Spinal cord (tissue), 10 donors: ENCODE measurements around the gene B3GALT6. TPM values are rescaled to one million over a fixed set of nuclear protein-coding genes. Genes with fewer than 3 reads are reported as not detected.

Experiments used
- DNase-seq, 6 donors: peaks; one replicate each; pipeline versions ENCODE4 v3.0.0 to v3.0.0-alpha.2; 2013 to 2015; ENCODE audit warnings: low spot score in 6 of 6, low read depth in 4 of 6
- H3K27ac ChIP-seq: one replicate; pipeline ENCODE4 v1.5.1; 2013; ENCODE audit warnings: low read depth, low read length, control low read depth
- H3K27me3 ChIP-seq: one replicate; pipeline ENCODE4 v1.6.1; 2013; ENCODE audit warnings: low read length; ENCODE audit not compliant: control insufficient read depth, insufficient read depth
- H3K36me3 ChIP-seq: one replicate; pipeline ENCODE4 v1.6.1; 2013; ENCODE audit warnings: low read length; ENCODE audit not compliant: control insufficient read depth, insufficient read depth
- H3K4me1 ChIP-seq: one replicate; pipeline ENCODE4 v1.6.1; 2013; ENCODE audit warnings: low read length; ENCODE audit not compliant: control insufficient read depth, insufficient read depth
- H3K4me3 ChIP-seq: one replicate; pipeline ENCODE4 v1.5.1; 2013; ENCODE audit warnings: low read depth, low read length, control low read depth
- H3K9me3 ChIP-seq: one replicate; pipeline ENCODE4 v1.6.1; 2013; ENCODE audit warnings: low read length; ENCODE audit not compliant: control insufficient read depth, insufficient read depth
- WGBS: methylation state at CpG from one replicate; pipeline ENCODE4 v1.1.5; 2013; ENCODE audit warnings: missing lambda C conversion rate; ENCODE audit not compliant: insufficient coverage; 5-methylcytosine and 5-hydroxymethylcytosine counted together
- long read RNA-seq, 4 donors: transcript quantifications; one replicate each; lab custom pipeline, GENCODE V29; 2026
- polyA plus RNA-seq, 2 donors: library from polyadenylated mRNA; unstranded; fragments of 120-200 nt; gene quantifications; one replicate each; pipeline ENCODE4 v1.2.1, GENCODE V29; 2013; ENCODE audit not compliant: insufficient read length in 2 of 2
- total RNA-seq, 2 donors: library from RNA; depleted of rRNA in 1 of 2; stranded (reverse); fragments of 120-200 nt in 1 of 2; fragments of >200 nt in 1 of 2; gene quantifications; one replicate each; pipeline versions ENCODE4 v1.2.3 to v1.2.4, GENCODE V29; 2013 to 2014
- donor health status: healthy.

Gene B3GALT6
- 10 to 100 TPM; 11.5 to 30.4 TPM for total RNA-seq
- polyA plus RNA-seq, result 10 to 100 TPM; 39.7 to 40.1 TPM
- long read RNA-seq, donor 1, transcript B3GALT6-202 (1 exons, 2,816 nt), result minor isoform, 25 of 136 reads
- long read RNA-seq, donor 1, transcript B3GALT6-201 (1 exons, 2,783 nt), result major isoform, 78 of 136 reads
- long read RNA-seq, donor 1, partial matches to known transcripts, result 6 of 136 reads
- long read RNA-seq, donor 1, other reads (novel, unspliced or antisense), result 27 of 136 reads
- long read RNA-seq, donor 2, transcript B3GALT6-202 (1 exons, 2,816 nt), result minor isoform, 10 of 37 reads
- long read RNA-seq, donor 2, transcript B3GALT6-201 (1 exons, 2,783 nt), result major isoform, 27 of 37 reads
- long read RNA-seq, donor 2, partial matches to known transcripts, result 0 of 37 reads
- long read RNA-seq, donor 2, other reads (novel, unspliced or antisense), result 0 of 37 reads
- long read RNA-seq, donor 3, transcript B3GALT6-202 (1 exons, 2,816 nt), result minor isoform, 17 of 47 reads
- long read RNA-seq, donor 3, transcript B3GALT6-201 (1 exons, 2,783 nt), result major isoform, 30 of 47 reads
- long read RNA-seq, donor 3, partial matches to known transcripts, result 0 of 47 reads
- long read RNA-seq, donor 3, other reads (novel, unspliced or antisense), result 0 of 47 reads
- long read RNA-seq, donor 4, transcript B3GALT6-202 (1 exons, 2,816 nt), result minor isoform, 13 of 48 reads
- long read RNA-seq, donor 4, transcript B3GALT6-201 (1 exons, 2,783 nt), result major isoform, 35 of 48 reads
- long read RNA-seq, donor 4, partial matches to known transcripts, result 0 of 48 reads
- long read RNA-seq, donor 4, other reads (novel, unspliced or antisense), result 0 of 48 reads

DNA sequence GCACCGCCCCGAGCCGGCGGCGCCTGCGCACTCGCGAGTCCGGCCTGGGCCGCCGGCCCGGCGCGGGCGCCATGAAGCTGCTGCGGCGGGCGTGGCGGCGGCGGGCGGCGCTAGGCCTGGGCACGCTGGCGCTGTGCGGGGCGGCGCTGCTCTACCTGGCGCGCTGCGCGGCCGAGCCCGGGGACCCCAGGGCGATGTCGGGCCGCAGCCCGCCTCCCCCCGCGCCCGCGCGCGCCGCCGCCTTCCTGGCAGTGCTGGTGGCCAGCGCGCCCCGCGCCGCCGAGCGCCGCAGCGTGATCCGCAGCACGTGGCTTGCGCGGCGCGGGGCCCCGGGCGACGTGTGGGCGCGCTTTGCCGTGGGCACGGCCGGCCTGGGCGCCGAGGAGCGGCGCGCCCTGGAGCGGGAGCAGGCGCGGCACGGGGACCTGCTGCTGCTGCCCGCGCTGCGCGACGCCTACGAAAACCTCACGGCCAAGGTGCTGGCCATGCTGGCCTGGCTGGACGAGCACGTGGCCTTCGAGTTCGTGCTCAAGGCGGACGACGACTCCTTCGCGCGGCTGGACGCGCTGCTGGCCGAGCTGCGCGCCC is at the start of gene B3GALT6:
Gene B3GALT6 (plus strand): TSS at position 30 of the 588 bp plus-strand sequence. CDS start 42 bp downstream, at position 72.
- peaks cover 41% of the 10 kb centered on the region for H3K4me1 ChIP-seq
- H3K27ac ChIP-seq, result peak within 1 kb of the TSS; percentile 61
- DNase-seq, result no peak
- WGBS, result 4% methylated on average over 100 of the region's 100 CpGs
- H3K27me3 ChIP-seq, result no peaks in the 10 kb centered on the region
- H3K4me3 ChIP-seq, result peak within 1 kb of the TSS; percentile 68
- H3K9me3 ChIP-seq, result no peaks in the 10 kb centered on the region
- H3K36me3 ChIP-seq, result peaks cover 70% of the 10 kb centered on the region

DNA sequence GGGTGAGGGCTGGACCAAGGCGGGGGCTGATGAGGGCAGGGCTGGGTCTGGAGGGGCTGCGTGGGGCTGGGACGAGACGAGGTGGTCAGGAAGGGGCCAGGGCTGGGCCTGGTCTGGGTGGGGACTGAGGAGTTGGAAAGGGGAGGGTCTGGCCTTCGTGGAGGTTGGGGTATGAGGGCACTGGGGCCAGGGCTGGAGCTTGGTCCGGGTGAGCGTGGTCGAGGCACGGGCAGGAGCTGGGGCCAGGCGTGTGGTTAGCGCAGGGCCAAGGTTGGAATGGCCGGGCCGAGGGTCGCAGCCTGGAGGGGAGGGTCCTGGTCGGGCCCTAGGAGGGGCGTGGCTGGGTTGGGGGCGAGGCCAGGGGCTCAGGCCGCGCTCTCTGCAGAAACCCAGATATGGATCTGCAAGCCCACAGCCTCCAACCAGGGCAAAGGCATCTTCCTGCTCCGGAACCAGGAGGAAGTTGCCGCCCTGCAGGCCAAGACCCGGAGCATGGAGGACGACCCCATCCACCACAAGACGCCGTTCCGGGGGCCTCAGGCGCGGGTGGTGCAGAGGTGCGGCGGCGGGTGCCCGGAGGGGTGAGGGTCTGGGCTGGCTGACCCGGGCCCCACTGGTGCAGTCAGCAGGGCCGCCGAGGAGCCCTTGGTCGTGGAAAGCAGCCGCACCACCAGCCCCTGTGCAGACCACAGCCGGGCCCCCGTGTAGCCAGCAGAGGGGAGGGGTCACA is 49.4 kb upstream of the B3GALT6 start:
- H3K27ac ChIP-seq, result no peak overlapping the region
- no peak for DNase-seq
- WGBS, result 72% methylated on average over 39 of the region's 39 CpGs
- H3K4me3 ChIP-seq, result no peak overlapping the region
- H3K27me3 ChIP-seq, result no peaks in the 10 kb centered on the region
- peaks cover 14% of the 10 kb centered on the region for H3K4me1 ChIP-seq
- peaks cover 21% of the 10 kb centered on the region for H3K36me3 ChIP-seq
- H3K9me3 ChIP-seq, result no peaks in the 10 kb centered on the region

DNA sequence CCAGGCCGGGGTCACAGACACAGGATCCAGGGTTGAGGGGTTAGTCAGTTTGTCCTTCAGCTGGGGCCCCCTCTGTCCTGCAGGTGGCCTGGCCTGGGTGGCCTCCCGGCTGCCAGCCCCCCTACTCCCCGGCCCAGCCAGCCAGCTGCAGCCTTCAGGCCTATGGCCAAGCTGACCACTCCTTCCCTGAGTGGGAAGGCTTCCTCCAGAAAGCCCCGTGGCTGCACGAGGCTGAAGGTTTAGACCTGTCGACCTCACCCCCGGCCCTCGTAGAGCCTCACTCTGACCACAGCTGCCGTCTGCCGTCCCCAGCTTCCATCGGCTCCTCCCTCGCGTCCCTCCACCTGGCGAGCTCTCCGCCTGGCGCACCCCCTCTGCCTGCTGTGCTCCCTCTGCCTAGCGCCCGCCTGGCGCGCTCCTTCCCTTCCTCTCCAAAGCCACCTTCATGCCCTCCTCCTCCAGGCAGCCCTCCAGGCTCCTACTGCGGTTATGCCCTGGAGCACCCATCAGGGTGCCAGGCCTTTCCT is 48.8 kb upstream of the B3GALT6 start:
- Histone ChIP-seq H3K4me1 (peaks cover 14% of the 10 kb centered on the region), H3K4me3 (no peak overlapping the region), H3K9me3 (no peaks in the 10 kb centered on the region), H3K27ac (no peak overlapping the region), H3K27me3 (no peaks in the 10 kb centered on the region), H3K36me3 (peaks cover 18% of the 10 kb centered on the region)
- DNase-seq, result no peak
- 76% methylated on average over 21 of the region's 21 CpGs for WGBS

DNA sequence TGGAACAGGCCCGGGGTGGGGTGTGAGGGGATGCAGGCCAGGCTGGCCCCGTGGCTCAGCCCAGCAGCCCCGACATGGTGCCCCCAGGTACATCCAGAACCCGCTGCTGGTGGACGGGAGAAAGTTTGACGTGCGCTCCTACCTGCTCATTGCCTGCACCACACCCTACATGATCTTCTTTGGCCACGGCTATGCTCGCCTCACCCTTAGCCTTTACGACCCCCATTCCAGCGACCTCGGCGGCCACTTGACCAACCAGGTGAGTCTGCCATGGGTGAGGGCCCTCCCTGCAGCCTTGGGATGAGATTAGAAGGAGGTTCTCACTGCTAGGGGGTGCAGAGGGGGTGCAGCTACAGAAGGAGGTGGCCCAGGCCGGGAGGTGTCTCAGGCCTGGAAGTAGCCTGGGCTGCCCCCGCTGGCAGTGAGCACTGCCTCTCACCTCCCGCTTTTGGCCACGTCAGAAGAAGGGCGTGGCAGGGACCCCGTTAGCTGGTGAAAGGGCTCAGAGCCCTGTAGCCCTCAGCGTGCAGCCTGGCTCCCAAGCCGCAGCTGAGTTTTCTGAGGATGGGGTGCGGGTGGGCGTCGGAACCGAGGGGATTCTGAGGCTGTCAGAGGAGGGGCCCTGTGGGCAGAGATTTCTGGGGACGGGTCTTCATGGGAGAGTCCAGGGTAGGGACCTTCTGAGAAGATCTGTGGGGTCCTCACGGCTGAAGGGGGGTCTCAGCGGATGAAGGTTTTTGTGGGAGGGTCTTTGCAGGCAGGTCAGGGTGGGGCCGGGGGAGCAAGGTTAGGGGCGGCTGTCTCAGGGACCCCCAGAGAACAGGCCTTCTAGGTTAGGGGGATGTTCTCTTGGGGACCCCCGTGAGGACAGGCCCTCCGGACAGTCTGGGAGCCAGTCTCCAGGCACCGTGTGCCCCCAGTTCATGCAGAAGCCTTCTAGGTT is 47.9 kb upstream of the B3GALT6 start:
- Histone ChIP-seq H3K36me3 (peaks cover 14% of the 10 kb centered on the region), H3K9me3 (no peaks in the 10 kb centered on the region), H3K27ac (no peak overlapping the region), H3K4me1 (peaks cover 14% of the 10 kb centered on the region), H3K4me3 (no peak overlapping the region), H3K27me3 (no peaks in the 10 kb centered on the region)
- DNase-seq, result no peak
- 80% methylated on average over 18 of the region's 33 CpGs for WGBS

DNA sequence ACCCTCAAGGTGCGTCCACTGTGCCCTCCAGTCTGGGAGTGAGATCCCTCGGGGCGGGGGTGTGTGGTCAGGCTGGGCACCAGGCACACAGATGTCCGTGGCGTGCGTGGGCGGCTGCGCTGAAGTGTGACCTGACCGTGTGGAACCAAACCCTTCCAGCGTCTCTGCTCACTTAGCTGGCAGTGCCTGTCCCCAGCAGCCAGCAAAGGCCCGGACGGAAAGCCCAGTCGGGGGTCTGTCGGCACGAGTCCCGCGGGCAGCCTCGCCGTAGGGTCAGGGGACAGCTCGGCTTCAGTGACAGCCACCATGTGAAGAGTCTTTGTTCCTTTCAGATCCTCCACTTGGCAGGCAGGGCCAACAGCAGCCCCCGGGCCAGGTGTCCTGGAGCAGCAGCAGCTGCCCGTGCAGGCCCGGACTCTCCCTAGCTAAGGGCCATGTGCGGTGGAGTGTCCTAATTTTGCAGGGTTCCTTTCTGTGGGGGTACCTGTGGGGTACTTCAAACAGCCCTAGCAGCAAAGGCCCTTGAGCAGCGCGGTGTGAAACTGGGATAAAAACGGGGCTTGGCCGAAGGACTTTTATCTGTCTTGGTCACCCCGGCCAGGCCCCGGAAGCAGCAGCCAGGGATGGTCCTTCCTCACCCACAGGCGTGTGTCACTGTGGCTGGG is 46.8 kb upstream of the B3GALT6 start:
- Histone ChIP-seq H3K36me3 (peaks cover 11% of the 10 kb centered on the region), H3K4me1 (peaks cover 14% of the 10 kb centered on the region), H3K9me3 (no peaks in the 10 kb centered on the region), H3K27me3 (no peaks in the 10 kb centered on the region), H3K4me3 (no peak overlapping the region), H3K27ac (no peak overlapping the region)
- WGBS, result 58% methylated on average over 30 of the region's 31 CpGs
- DNase-seq, result peak in 3 of 6 donors; percentile 4 to 35 (median 11)

DNA sequence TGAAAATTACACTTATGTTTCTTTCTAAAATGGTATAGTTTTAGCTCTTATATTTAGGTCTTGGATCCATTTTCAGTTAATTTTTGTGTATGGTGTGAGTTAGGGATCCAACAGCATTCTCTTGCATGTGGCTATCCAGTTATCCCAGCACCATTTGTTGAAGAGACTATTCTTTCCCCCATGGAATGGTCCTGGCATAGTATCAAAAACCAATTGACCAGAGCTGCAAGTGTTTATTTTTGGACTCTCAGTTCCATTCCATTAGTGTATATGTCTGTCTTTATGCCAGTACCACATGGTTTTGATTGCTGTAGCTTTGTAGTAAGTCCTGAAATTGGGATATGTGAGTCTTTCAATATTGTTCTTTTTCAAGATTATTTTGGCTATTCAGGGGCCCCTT is 44.1 kb upstream of the B3GALT6 start:
- Histone ChIP-seq H3K4me1 (peaks cover 10% of the 10 kb centered on the region), H3K36me3 (peaks cover 6% of the 10 kb centered on the region), H3K27ac (no peak overlapping the region), H3K27me3 (no peaks in the 10 kb centered on the region), H3K9me3 (no peaks in the 10 kb centered on the region), H3K4me3 (no peak overlapping the region)
- no peak for DNase-seq

DNA sequence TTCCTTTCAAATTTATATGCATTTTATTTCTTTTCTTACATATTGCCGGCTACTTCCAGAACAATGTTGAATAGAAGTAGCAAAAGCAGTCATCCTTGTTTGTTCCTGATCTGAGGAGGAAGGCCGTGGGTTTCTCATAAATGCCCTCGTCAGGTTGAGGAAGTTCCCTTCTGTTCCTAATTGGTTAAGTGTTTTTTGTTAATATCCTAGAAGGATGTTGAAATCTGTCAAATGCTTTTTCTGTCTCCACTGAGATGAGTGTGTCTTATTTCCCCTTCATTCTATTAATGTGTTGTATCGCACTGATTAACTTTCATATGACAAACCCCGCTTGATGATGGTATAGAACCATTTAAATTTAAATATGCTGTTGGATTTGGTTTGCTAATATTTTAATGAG is 42.9 kb upstream of the B3GALT6 start:
- no peak overlapping the region for H3K27ac ChIP-seq
- no peak for DNase-seq
- peaks cover 10% of the 10 kb centered on the region for H3K4me1 ChIP-seq
- H3K4me3 ChIP-seq, result no peak overlapping the region
- peaks cover 2% of the 10 kb centered on the region for H3K36me3 ChIP-seq
- no peaks in the 10 kb centered on the region for H3K27me3 ChIP-seq
- no peaks in the 10 kb centered on the region for H3K9me3 ChIP-seq
- 71% methylated on average over 1 of the region's 5 CpGs for WGBS

DNA sequence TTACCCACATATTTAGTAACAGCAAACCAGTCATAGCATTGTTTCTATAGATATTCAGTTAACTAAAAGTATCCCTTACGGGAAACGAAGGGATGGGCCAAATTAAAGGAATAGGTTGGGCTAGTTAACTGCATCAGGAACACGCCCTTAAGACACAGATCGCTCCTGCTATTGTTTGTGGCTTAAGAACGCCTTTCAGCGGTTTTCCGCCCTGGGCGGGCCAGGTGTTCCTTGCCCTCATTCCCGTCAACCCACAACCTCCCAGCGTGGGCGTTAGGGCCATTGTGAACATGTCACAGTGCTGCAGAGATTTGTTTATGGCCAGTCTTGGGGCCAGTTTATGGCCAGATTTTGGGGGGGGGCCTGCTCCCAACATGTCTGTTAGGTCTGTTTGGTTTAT is 40.3 kb upstream of the B3GALT6 start:
- H3K36me3 ChIP-seq, result no peaks in the 10 kb centered on the region
- no peak for DNase-seq
- peaks cover 2% of the 10 kb centered on the region for H3K9me3 ChIP-seq
- H3K27me3 ChIP-seq, result no peaks in the 10 kb centered on the region
- no peak overlapping the region for H3K27ac ChIP-seq
- 100% methylated on average over 1 of the region's 11 CpGs for WGBS
- H3K4me3 ChIP-seq, result no peak overlapping the region
- no peaks in the 10 kb centered on the region for H3K4me1 ChIP-seq
